RCC 7860 (cell line): ENCODE measurements around the gene DIP2A.
"Not testable (repeated sequence)": the region's sequence is repeated elsewhere in the genome, so short reads cannot be mapped to it uniquely, and the experiment has no call there.

Experiments used
- DNase-seq: peaks from one replicate; pipeline ENCODE4 v3.0.0-alpha.2; 2015; ENCODE audit warnings: low spot score
- FAIRE-seq: peaks from 2 replicates; lab custom pipeline; 2012; peaks lifted over from hg19 to GRCh38; lab: Jason Lieb, UNC

DIP2A gene

GRCh38 chr21:46441961-46442498, 16.7 kb upstream of the DIP2A start:
- no peak for FAIRE-seq
- no peak for DNase-seq

- FAIRE-seq (no peak), DNase-seq (no peak)
These were observed 15.8 kb upstream of the DIP2A start for GRCh38 chr21:46442938-46443337.

GRCh38 chr21:46443910-46444309, 14.8 kb upstream of the DIP2A start:
- FAIRE-seq = no peak
- DNase-seq = no peak

GRCh38 chr21:46448108-46448507, 10.6 kb upstream of the DIP2A start:
- DNase-seq = no peak
- no peak for FAIRE-seq

GRCh38 chr21:46448855-46449254, 9.8 kb upstream of the DIP2A start:
- DNase-seq, FAIRE-seq: not testable (repeated sequence)

GRCh38 chr21:46452710-46453109, 6.0 kb upstream of the DIP2A start:
- DNase-seq (no peak), FAIRE-seq (no peak)

GRCh38 chr21:46454142-46454541, 4.5 kb upstream of the DIP2A start:
- FAIRE-seq (no peak), DNase-seq (no peak)

- no peak for FAIRE-seq
- DNase-seq = no peak
These were observed 3.9 kb upstream of the DIP2A start for GRCh38 chr21:46454634-46455390.

GRCh38 chr21:46455575-46456385, 2.9 kb upstream of the DIP2A start:
- DNase-seq = no peak

GRCh38 chr21:46456750-46457149, 1.9 kb upstream of the DIP2A start:
- FAIRE-seq (no peak), DNase-seq (no peak)

More at GRCh38 chr21:46455575-46456385, 2.9 kb upstream of the DIP2A start:
- FAIRE-seq = no peak

GRCh38 chr21:46457801-46458314, 833 bp upstream of the DIP2A start:
- peak; percentile 17 for DNase-seq
- FAIRE-seq = no peak

- DNase-seq = no peak
- FAIRE-seq = no peak
These were observed 299 bp downstream of the DIP2A start for GRCh38 chr21:46459024-46459355.

GRCh38 chr21:46459356-46460112, 843 bp downstream of the DIP2A start:
- no peak for DNase-seq
- no peak for FAIRE-seq

GRCh38 chr21:46461909-46462308, 3.2 kb downstream of the DIP2A start:
- no peak for DNase-seq
- FAIRE-seq = no peak

- DNase-seq, FAIRE-seq: not testable (repeated sequence)
These were observed 6.5 kb downstream of the DIP2A start for GRCh38 chr21:46465153-46465552.

- DNase-seq (no peak), FAIRE-seq (no peak)
These were observed 7.0 kb downstream of the DIP2A start for GRCh38 chr21:46465651-46466050.

GRCh38 chr21:46468108-46468774, 9.6 kb downstream of the DIP2A start:
- DNase-seq = no peak
- FAIRE-seq = no peak

GRCh38 chr21:46469275-46469674, 10.6 kb downstream of the DIP2A start:
- FAIRE-seq = no peak

GRCh38 chr21:46471514-46471913, 12.8 kb downstream of the DIP2A start:
- no peak for FAIRE-seq

More at GRCh38 chr21:46469275-46469674, 10.6 kb downstream of the DIP2A start:
- DNase-seq = no peak

GRCh38 chr21:46472246-46472645, 13.6 kb downstream of the DIP2A start:
- DNase-seq = no peak
- no peak for FAIRE-seq

More at GRCh38 chr21:46471514-46471913, 12.8 kb downstream of the DIP2A start:
- no peak for DNase-seq
